Embryonic facial prominence (tissue), 1 donor: ENCODE measurements around the gene TIGD1.

Experiments used
- DNase-seq: peaks from one replicate; pipeline ENCODE4 v3.0.0-alpha.2; 2016; ENCODE audit errors: extremely low spot score

The TIGD1 gene

GRCh38 chr2:232501794-232502390, 48.5 kb downstream of the TIGD1 start:
- no peak for DNase-seq

- DNase-seq = no peak
Observed at GRCh38 chr2:232501331-232501771, 49.0 kb downstream of the TIGD1 start.

- DNase-seq = no peak
Observed at GRCh38 chr2:232498452-232498851, 51.9 kb downstream of the TIGD1 start.
